HG03439 (cell line): ENCODE measurements around the gene NR0B2.

Source experiments
- ATAC-seq: cut with Tn5 transposase; IDR thresholded peaks from one replicate; pipeline ENCODE4 v1.9.1; 2021; ENCODE audit warnings: mild to moderate bottlenecking, moderate library complexity; ENCODE audit not compliant: unreplicated experiment

NR0B2 gene

DNA sequence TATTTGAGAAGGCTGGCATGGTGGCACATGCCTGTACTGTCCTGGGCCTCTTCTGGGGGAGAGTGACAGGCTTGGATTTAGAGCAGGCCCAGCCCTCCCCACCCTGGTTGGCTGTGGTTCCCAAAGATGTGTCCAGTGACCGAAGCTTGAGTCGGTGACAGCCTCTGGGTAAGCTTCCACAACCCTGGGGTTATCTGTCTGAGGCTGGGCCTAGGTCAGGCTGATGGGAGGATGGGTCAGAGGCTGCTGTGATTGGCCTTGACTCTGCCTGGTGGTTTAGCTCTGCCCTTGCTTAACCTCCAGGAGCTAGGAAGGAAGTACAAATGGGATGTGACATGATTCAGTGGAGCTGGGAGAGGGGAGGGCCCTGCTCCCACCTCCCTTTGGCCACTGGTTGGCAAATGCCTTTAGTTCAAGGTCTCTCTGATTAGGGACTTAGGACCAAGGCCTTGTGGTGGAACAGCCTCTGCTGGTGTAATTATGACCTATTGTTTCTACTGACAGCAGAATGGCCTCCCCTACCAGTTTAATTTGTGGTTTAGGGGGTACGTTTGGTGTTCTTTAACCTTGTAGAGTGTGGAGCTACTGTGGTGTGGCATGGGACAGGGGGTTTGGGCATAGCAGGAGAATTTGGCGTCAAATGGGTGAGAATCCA, 24.4 kb upstream of the NR0B2 start:
- ATAC-seq: no peak

DNA sequence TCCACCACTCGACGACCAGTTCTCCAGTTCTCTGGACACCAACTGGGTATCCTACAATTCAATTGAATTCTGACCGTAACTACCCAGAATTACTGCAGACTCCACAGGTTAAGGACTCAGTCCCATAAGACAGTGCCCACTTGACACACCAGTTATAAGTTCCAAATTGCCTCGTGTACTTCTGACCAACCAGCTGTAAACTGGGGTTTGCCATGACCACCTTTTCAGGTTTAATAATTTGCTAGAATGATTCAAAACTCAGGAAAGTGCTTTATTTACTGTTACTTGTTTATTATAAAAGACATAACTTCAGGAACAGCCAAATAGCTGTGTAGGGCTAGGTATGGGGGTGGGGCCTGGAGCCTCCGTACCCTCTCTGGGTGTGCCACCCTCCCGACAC, 23.0 kb upstream of the NR0B2 start:
- no peak for ATAC-seq

DNA sequence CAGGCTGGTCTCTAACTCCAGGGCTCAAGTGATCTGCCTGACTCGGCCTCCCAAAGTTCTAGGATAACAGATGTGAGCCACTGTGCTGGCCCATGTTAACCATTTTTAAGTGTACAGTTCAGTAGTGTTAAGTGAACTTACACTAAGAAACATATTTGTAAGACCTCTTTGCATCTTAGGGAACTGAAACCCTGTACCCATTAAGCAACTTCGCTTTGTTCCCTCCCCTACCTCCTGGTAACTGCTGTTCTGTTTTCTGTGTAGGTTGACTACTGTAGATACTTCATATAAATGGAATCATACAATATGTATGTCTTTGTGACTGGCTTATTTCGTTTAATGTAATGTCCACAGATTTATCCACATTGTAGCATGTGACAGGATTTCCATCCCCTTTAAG, 18.8 kb upstream of the NR0B2 start:
- ATAC-seq: no peak

DNA sequence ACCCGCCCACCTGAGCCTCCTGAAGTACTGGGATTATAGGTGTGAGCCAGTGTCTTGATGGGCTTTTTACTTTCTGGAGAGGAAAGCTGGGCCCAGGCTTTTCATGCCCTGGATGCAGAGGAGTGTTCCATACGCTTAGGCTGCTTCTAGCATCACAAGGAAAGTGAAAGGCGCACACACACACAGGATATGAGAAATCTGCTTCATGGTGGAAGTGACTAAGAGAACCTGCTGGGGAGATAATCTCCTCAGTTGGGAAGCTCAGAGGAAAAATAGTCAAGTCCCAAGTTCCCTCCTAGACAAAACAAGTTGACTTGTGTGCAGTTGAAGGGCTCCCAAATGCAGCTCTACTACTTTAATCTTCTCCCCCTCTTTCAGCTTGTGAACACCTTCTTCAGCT, 9.9 kb upstream of the NR0B2 start:
- ATAC-seq: no peak

DNA sequence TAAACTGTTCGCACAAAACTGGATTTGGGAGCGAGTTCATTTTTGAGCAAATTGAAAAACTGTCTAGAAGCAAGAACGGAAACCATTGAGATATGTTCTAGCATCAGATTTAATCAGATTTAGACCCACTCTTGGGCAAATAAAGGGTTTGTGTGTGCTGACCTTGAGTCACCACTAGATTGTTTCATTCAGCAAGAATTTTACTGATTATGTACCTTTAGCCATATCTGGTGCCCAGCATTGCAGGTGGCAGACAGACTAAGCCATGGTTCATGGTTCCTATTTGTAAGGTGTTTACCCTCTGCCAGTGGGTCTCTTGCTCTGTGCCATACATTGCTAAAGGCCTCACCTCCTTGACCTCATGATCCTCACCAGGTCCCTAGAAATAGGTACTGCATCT, 9.1 kb upstream of the NR0B2 start:
- no peak for ATAC-seq

DNA sequence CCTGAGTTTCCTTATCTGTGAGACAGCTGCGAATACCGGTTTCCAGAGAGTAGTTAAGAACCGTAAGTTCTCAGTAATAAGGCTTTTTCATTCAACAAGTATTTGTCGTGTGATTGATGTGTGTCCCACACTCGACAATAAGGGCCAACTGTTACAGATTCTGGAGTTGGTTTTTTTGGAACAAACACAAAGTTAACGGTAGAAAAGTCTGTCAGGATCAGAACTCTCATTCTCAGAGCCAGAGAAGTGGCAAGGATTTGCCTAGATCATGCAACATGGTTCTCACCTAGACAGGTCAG, 8.6 kb upstream of the NR0B2 start:
- no peak for ATAC-seq

DNA sequence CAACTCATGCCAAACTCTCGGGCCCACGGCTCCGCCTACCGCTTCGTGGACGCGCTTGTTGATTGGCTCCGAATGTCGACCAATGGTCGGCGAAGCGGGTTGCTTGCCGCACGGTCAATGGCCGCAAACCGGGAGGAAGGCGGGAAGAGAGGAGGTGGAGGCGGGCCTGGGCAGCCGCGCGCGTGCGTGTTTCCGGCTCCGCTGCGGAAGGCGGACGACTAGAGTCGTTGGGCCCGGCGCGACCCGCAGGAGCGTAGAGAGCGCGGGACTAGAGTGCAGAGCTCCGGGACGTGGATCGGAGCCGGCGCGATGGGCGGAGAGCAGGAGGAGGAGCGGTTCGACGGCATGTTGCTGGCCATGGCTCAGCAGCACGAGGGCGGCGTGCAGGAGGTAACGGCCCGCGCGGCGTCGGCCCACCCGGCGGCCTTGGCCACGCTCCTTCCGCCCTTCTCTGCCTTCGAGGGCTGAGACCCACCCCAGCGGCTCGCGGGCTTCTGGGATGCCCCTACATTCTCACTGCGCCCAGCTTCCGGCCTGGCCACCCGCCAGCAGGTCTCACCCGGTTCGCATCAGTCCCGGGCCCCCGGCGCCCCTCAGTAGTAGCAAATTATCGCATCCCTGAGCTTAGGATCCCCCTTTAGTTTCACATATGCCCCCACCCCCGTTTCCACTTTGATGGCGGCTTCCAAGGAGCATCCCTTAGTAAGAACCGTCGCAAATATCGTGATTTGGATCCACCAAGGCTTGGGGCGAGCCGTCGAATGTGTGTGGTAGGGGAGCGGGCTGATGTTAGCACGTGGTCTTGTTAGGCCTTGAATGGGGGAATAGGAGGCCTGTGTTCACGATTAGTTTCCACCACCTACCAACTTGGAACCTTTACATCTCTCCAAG, 8.0 kb upstream of the NR0B2 start, which contains the start of gene NUDC:
Gene NUDC (plus strand): TSS at position 204 of the 891 bp plus-strand sequence. CDS start 106 bp downstream, at position 310.
- ATAC-seq: peak; percentile 93

DNA sequence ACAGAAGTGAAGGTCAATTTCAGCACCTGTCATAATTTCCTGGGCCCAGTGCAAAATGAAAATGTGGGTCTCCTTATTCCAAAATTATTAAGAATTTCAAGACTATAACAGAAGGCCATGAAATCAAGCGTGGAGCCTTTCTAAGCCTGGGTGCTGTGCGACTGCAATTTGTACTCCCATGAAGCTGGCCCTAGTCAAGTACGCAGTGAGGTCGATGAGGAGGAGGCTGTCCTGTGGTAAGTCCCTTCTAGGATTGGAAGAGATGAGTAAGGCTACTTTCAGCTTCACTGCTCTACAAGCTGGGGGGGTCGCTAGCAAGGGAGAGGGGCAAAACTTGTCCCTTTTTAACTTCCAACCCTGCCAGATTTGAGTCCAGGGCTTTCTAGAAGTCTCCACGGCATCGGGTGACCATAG, 7.4 kb upstream of the NR0B2 start:
- ATAC-seq: peak; percentile 25

DNA sequence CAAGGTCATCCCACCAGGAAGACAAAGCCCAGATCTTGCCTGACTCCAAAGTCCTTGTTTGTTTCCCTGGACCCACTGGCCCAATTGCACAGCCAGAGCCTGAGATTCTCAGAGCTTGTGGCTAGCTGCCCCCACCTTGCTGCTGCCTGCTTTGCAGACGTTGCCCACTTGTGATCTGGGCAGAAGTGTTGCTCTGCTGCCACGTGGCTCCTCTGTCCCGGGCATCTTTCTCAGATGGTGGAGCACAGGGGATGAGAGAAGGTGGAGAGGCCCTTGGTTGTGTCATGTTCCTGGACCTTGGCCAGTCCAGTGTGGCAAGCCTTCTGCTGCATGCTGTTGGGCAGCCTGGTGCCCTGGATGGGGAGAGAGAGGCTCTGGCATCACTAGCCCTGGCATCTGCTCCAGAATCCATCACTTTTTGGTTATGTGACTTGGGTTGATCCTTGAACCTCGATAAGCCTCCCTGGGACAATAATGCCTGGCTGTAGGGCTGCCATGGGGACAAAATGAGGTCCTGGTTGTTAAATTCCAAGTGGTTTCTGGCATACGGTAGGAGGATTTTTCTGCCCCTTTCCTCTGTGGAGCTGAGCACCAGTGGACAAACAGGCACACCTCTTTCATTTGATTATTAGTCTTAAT, 1.5 kb upstream of the NR0B2 start:
- no peak for ATAC-seq

DNA sequence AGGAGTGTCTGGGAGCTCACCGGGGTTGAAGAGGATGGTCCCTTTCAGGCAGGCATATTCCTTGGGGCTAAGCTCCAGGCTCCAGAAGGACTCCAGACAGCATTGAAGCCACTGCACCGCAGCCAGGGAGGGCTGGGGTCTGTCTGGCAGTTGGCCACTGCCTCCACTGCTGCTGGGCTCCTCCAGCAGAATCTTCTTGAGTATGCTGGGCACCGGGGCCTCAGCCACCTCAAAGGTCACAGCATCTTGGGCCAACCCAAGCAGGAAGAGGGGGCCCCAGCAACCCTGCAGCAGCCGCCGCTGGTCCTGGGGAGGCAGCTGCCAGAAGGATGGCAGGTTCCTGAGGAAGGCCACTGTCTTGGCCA, 404 bp downstream of the NR0B2 start:
- ATAC-seq: no peak

DNA sequence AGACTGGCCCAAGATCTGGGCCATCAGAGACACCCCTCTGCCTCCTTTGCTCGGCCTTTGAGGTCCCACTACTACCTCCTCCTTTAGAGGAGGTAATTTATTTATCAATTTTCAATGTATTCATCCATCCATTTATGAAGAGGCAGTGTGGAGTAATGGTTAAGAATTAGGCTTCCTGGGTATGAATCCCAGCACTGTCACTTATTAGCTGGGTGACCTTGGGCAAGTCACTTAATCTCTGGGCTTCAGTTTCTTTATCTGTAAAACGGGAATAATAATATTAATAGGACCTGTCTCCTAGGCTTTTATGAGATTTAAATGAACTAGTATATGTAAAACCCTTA, 1.7 kb downstream of the NR0B2 start:
- no peak for ATAC-seq

DNA sequence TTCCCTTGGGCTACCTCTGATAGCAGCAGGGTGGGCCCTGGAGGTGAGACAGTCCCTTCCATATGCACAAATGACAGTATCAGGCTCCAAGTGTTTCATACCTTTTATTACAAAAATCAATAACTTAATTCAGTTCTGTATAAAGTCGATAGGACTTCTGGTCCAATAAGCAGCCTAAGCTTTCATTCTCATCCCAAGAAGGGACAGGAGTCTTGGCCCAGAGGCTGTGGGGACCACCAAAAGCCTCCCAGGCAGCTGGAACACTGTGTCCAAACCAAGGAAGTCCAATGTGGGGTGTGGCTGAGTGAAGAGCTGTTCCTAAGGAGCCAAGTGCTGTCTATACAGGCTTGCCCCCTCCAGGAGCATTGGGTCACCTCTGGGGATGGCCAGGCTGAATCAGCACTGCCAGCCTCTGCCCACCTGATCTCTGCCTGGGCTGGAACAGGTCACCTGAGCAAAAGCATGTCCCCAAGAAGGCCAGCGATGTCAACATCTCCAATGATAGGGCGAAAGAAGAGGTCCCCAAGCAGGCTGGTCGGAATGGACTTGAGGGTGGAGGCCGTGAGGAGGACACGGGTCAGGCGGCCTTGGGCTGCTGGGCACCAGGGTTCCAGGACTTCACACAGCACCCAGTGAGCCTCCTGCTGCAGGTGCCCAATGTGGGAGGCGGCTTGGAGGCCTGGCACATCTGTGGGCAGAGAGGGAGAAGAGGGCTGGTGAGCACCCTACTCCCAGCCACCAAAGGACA, 2.2 kb downstream of the NR0B2 start:
- ATAC-seq: no peak

DNA sequence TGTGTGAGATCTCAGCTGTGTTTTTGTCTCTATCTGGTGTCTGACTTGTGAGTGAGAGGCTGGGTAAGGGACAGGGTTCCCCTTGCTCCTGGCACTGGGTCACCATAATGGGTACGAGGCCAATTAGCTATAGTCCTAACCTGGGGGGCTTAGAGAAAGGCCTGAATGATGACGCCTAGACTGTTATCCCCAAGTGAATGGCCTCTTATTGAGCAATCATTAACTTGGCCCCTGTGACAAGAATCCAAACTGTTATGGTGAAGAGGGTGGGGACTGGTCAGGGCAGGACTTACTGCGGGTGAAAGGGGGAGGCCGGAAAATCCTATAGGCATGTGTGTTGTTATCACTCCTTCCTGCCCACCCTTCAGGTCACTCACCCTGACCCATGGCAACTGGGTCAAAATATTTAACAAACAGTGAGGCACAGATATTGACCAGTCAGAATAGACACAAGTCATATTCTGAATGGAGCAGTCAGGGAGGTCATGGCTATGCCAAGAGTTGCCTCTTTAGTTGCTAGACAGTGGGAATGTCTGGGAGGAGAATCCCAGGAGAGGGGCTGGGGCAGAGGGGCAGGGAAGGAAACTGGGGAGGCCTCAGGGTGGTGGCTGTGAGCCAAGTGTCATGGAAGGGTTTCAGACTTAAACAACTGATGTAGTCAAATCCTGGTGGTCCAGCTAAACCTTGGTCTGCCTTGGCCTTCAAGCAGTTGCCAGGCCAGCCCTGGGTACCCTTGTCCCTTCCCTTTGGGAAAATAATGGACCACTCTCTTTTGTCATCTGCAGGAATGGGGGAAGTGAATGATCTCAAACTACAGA, 3.2 kb downstream of the NR0B2 start:
- no peak for ATAC-seq

DNA sequence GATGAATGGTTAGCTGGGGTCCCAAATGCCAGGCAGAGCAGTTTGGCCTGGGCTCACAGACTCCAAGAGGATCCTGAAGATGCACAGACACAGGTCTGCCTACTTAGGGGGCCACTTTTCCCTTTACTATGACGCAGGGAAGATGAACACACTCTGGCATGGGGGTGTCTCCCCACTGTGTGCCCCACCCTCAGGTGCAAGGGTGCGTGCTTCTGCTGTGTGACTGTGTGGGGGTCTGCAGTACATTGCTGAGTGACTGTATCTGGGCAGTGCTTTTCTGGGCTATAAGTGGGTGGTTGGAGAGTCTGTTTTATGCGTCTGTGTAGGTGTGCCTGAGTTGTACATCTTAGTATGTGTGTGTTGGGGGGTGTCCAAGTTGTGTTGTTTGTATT, 3.8 kb downstream of the NR0B2 start:
- ATAC-seq: no peak

DNA sequence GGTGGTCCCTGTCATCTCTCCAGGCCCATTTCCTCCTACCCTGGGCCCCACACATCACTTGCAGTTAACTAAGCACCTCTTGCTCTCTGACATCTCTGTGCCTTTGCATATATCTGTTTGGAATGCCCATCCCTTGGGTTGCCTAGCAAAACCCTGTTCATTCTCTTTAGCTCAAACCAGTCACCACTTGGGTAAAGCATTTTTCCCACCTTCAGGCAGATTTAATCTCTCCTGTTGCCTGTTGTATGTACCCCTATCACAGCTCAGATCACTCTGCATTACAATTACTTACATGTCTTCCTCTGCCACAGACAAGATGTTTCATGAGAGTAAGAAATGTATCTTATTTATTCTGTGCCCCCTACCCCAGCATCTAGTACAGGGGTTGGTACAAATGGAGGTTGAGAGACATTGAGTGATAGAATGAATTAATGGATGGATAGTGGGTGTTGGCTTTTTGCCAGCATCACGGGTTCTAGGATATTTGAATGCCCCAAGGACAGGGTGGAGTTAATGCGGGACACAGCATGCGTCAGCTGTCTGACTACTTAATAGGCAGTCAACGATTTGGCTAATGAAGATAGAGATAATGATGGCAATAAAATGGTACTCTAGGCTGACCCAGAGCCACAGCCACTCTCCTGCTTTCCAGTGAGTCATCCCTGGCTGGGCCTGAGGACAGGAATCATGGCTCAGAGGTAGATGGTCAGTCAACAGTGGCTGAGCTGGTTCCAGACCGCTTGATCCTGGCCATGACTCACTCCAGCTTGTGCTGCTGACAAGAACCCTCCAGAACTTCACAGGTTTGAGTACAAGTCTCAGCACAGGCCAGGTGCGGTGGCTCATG, 6.5 kb downstream of the NR0B2 start:
- no peak for ATAC-seq

DNA sequence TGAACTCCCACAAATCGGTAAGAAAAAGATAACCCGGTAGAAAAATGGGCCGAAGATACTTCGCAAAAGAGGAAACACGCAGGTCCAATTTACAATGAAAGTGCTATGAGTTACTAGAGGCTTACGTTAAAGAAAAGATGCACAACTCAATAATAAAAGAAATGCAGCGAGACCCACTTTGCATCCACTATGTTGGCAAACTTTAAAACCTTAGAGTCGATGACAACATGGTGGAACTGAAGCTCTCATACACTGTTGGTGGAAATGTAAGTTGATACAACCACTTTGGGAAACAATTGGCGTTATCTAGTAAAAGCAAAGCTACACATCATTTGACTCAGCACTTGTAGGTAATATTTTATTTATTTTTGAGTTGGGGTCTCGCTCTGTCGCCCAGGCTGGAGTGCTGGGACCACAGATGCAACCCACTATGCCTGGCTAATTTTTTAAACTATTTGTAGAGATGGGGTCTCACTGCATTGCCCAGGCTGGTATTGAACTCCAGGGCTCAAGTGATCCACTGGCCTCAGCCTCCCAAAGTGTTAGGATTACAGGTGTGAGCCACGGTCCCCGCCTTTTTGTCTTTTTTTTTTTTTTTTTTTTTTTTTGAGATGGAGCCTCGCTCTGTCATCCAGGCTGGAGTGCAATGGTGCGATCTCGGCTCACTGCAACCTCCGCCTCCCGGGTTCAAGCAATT, 12.8 kb downstream of the NR0B2 start:
- no peak for ATAC-seq

DNA sequence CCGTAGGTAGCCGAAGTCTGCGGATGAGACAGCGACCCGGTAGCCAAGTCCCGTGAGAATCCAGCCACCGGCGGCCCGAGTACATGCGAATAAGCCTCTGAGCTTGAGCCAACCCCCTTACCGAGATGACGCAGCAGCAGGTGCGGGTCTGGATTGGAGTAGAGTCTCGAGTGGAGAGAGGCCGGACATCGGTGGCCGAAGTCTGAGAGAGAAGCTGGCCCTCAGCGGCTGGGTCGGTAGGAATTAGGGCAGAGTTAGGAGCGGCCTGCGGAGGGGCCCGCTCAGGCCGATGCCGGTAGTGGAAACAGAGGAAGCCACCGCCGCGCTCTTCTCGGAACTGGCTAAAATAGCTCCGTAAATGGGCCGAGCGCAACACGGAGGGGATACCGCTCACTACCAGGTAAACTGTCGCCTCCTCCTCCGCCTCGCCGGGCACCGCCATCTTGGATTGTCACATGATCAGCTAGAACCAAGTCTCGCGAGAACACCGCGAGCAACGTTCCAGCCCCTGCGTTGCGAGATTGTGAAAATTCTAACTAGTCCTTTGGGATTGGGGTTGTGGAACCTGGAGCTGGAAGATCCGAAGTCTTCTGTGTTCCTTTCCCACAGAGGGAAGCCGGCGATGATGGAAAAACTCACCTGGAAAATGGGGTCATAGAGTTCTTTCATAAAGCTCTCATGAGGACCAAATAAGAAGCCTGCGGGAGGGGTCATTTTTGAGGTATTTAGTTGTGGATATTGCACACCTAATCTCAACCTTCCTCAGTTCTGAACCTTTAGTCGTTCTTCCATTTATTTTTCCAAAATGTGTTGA, 13.6 kb downstream of the NR0B2 start, which contains the start of gene GPATCH3:
Gene GPATCH3 (minus strand): TSS at position 467 of the 814 bp plus-strand sequence. CDS start 25 bp downstream, at position 442.
- peak; percentile 67 for ATAC-seq

DNA sequence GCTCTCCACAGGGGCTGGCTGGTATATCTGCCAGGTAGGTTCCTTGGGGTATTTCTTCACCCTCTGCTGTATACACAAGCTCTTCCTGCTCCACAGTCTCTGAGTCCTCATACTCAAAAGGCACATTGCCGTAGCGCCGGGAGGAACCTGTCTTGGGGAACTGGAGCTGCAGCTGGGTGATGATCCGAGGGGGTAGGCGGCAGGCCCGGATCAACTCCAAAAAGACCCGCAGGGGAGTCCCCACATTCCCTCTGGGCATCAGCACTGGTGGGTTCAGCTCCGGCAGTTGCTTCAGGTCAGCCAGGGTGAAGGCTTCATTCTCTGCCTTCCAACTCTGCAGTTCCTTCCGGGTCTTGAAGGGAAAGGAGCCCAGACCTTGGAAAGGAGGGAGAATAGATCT, 16.4 kb downstream of the NR0B2 start:
- ATAC-seq: no peak
